NB4 (cell line): ENCODE results near the gene ARHGAP24.

Source experiments
- DNase-seq: peaks from one replicate; pipeline ENCODE4 v3.0.0; 2010; ENCODE audit warnings: low read depth
- H3K4me3 ChIP-seq: one replicate; pipeline ENCODE4 v1.5.1; 2011; ENCODE audit warnings: mild to moderate bottlenecking, low read depth, low read length, moderate library complexity
- CTCF ChIP-seq: IDR thresholded peaks from one replicate; pipeline ENCODE4 v1.5.1; 2012; ENCODE audit warnings: low read depth, low read length
- MYC ChIP-seq: IDR thresholded peaks from 2 replicates; pipeline ENCODE4 v1.6.1; 2011; ENCODE audit warnings: low read depth, low read length
- POLR2A ChIP-seq: IDR thresholded peaks from 2 replicates; pipeline ENCODE4 v1.6.1; 2011; ENCODE audit warnings: mild to moderate bottlenecking; ENCODE audit not compliant: insufficient read length; ENCODE audit errors: extremely low read depth
- TF ChIP-seq, protein P1 (sequence below): IDR thresholded peaks from 2 replicates; pipeline ENCODE4 v1.6.1; 2011; ENCODE audit warnings: low read depth, low read length

ARHGAP24 gene

DNA sequence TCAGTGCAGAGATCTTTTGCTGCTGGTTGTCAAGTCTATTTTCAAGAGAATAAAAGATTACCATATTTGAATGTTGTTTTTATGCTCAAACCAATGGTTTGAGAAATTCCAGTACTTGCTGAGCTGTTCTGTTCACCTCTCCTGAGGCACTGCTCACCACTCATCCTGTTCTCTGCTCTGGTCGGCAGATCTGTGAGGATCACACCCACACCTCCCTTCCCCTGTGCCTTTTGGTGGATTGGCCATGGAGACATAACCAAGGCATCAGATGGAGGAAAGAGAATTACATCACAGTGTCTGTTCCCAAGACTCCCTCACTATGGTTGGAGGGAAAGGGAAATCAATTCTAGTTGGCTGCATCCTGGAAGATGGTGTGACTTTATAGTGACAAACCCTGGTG, 391.6 kb downstream of the ARHGAP24 start:
- TF ChIP-seq, protein P1, sequence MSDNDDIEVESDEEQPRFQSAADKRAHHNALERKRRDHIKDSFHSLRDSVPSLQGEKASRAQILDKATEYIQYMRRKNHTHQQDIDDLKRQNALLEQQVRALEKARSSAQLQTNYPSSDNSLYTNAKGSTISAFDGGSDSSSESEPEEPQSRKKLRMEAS = no peak
- TF ChIP-seq MYC (no peak), POLR2A (no peak), CTCF (no peak)
- DNase-seq = no peak
- H3K4me3 ChIP-seq = no peak overlapping the region

DNA sequence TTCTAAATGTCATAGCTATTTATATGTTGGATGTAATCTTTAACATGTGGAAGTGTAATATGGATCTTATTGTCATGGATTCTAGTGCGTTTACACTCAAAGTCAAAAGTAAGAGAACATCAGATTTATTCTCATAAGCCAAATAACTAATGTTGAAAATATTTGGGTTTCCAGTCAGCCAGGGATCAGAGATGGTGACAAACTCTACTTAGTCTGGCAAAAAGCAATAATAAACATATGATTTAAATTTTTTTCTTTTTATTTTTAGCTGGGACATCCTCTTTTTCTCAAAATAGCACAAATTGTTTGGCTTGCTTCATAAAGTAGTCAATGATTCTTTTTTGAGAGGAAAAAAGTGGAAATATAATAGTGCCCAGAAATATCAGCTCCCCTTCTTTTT, 392.3 kb downstream of the ARHGAP24 start:
- H3K4me3 ChIP-seq = no peak overlapping the region
- TF ChIP-seq, protein P1 = no peak
- TF ChIP-seq CTCF (no peak), POLR2A (no peak), MYC (no peak)

GRCh38 chr4:85869181-85869580, 394.2 kb downstream of the ARHGAP24 start:
- H3K4me3 ChIP-seq = no peak overlapping the region
- TF ChIP-seq CTCF = no peak
- no peak for TF ChIP-seq POLR2A
- no peak for TF ChIP-seq MYC
- TF ChIP-seq, protein P1 = no peak
- no peak for DNase-seq

More for the DNA sequence above, 392.3 kb downstream of the ARHGAP24 start:
- no peak for DNase-seq

GRCh38 chr4:85870298-85871083, 395.5 kb downstream of the ARHGAP24 start:
- TF ChIP-seq POLR2A = no peak
- TF ChIP-seq MYC = no peak
- TF ChIP-seq, protein P1 = no peak
- no peak for TF ChIP-seq CTCF
- DNase-seq = no peak
- H3K4me3 ChIP-seq = no peak overlapping the region

DNA sequence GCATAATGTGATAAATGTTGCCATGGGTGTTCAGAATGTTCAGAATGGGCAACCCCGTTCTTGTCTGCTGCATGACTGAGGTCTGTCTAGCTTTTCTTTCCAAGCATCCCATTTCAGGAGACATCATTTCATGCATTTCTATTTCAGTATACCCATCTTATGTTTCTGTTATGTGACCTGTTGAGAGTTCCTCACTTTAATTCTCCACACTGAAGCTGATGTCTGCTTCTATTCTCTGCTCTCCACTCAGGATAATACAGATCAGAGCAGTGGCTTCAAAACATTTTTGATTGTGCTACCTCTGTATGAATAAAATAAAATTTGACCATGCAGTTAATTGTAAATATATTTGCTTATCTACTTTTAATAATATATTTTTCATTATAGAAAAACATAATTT, 398.6 kb downstream of the ARHGAP24 start:
- no peak for DNase-seq
- no peak for TF ChIP-seq CTCF
- no peak for TF ChIP-seq POLR2A
- TF ChIP-seq, protein P1 = no peak
- TF ChIP-seq MYC = no peak
- H3K4me3 ChIP-seq = no peak overlapping the region

GRCh38 chr4:85879518-85879917, 404.6 kb downstream of the ARHGAP24 start:
- DNase-seq = no peak
- no peak overlapping the region for H3K4me3 ChIP-seq
- TF ChIP-seq, protein P1 = no peak
- TF ChIP-seq POLR2A (no peak), MYC (no peak), CTCF (no peak)
